HepG2 (cell line): Measurements from ENCODE around the gene CATSPERD. TPM values are rescaled to one million over a fixed set of nuclear protein-coding genes. Genes with fewer than 3 reads are reported as not detected.
A peak's percentile ranks its signal among the peaks of the same experiment; 100 is the strongest.

ENCODE experiments used
- AHDC1 ChIP-seq: sonication (generic); formaldehyde crosslinking; IDR thresholded peaks from 2 replicates; pipeline ENCODE4 v1.5.1; 2020; ENCODE audit warnings: mild to moderate bottlenecking, missing genetic modification reagents, borderline replicate concordance
- ATF5 ChIP-seq: sonication (generic); formaldehyde crosslinking; IDR thresholded peaks from 2 replicates; pipeline ENCODE4 v1.4.0; 2020; ENCODE audit warnings: mild to moderate bottlenecking, low read depth, missing genetic modification reagents
- CHD4 ChIP-seq: fragments of 200-600 bp; sonication (generic); IDR thresholded peaks from 2 replicates; pipeline ENCODE4 v1.7.0; 2017; ENCODE audit warnings: mild to moderate bottlenecking, low read length, borderline replicate concordance
- SIX1 ChIP-seq: sonication (generic); formaldehyde crosslinking; IDR thresholded peaks from 2 replicates; pipeline ENCODE4 v1.4.0; 2020; ENCODE audit warnings: missing genetic modification reagents, borderline replicate concordance
- SNAPC2 ChIP-seq: sonication (generic); formaldehyde crosslinking; IDR thresholded peaks from 2 replicates; pipeline ENCODE4 v1.8.1; 2022; ENCODE audit warnings: mild to moderate bottlenecking, missing genetic modification reagents
- SRF ChIP-seq: IDR thresholded peaks from 2 replicates; pipeline ENCODE4 v1.6.1; 2011; ENCODE audit warnings: mild to moderate bottlenecking, low read depth, low read length, moderate library complexity
- ZFYVE20 ChIP-seq: sonication (generic); formaldehyde crosslinking; IDR thresholded peaks from 2 replicates; pipeline ENCODE4 v1.8.0; 2023; ENCODE audit warnings: low read depth, mild to moderate bottlenecking, moderate library complexity, missing genetic modification reagents, borderline replicate concordance
- ZIK1 ChIP-seq: sonication (generic); formaldehyde crosslinking; IDR thresholded peaks from 2 replicates; pipeline ENCODE4 v1.5.0; 2020; ENCODE audit warnings: mild to moderate bottlenecking, low read depth, missing genetic modification reagents, borderline replicate concordance
- ZNF101 ChIP-seq: sonication (generic); formaldehyde crosslinking; IDR thresholded peaks from 2 replicates; pipeline ENCODE4 v1.4.0; 2020; ENCODE audit warnings: mild to moderate bottlenecking, low read depth, missing genetic modification reagents, borderline replicate concordance
- ZNF160 ChIP-seq: sonication (generic); formaldehyde crosslinking; IDR thresholded peaks from 2 replicates; pipeline ENCODE4 v1.8.0; 2022; ENCODE audit warnings: mild to moderate bottlenecking, inconsistent platforms, missing genetic modification reagents
- ZNF569 ChIP-seq: sonication (generic); formaldehyde crosslinking; IDR thresholded peaks from 2 replicates; pipeline ENCODE4 v1.5.0; 2020; ENCODE audit warnings: mild to moderate bottlenecking, missing genetic modification reagents, moderate library complexity, borderline replicate concordance
- ZNF747 ChIP-seq: sonication (generic); formaldehyde crosslinking; IDR thresholded peaks from 2 replicates; pipeline ENCODE4 v1.8.1; 2023; ENCODE audit warnings: missing genetic modification reagents, mild to moderate bottlenecking, borderline replicate concordance
- polyA plus RNA-seq, 8 experiments: library from polyadenylated mRNA; depleted of rRNA in 3 of 8; stranded (reverse) in 7 of 8; unstranded in 1 of 8; fragments of >200 nt; fragmentation: Illumina TruSeq in 4 of 8; extraction: Trizol in 4 of 8; gene quantifications; 2 replicates each; pipeline versions ENCODE4 v1.2.1 to v1.2.3, GENCODE V29; 2011 to 2016; ENCODE audit warnings: low read depth in 4 of 8, missing spikeins in 1 of 8, mixed read lengths in 1 of 8; ENCODE audit not compliant: insufficient read depth in 1 of 8
- total RNA-seq, 5 experiments: library from RNA; depleted of rRNA; stranded (reverse); fragments of >200 nt; fragmentation: Illumina TruSeq; extraction: Trizol; gene quantifications; 2 replicates each; pipeline ENCODE4 v1.2.3, GENCODE V29; 2016; ENCODE audit warnings: low read depth in 1 of 5
- TF ChIP-seq, protein P1 (sequence below): sonication (generic); formaldehyde crosslinking; IDR thresholded peaks from 2 replicates; pipeline ENCODE4 v1.8.0; 2022; ENCODE audit warnings: mild to moderate bottlenecking, missing genetic modification reagents; ENCODE audit not compliant: insufficient replicate concordance
- TF ChIP-seq, protein P2 (sequence below): sonication (generic); formaldehyde crosslinking; IDR thresholded peaks from 2 replicates; pipeline ENCODE4 v1.5.1; 2020; ENCODE audit warnings: missing genetic modification reagents, mild to moderate bottlenecking, borderline replicate concordance
- TF ChIP-seq, protein P3 (sequence below): sonication (generic); formaldehyde crosslinking; IDR thresholded peaks from 2 replicates; pipeline ENCODE4 v1.5.1; 2020; ENCODE audit warnings: missing genetic modification reagents, mild to moderate bottlenecking, borderline replicate concordance

CATSPERD gene
- total and polyA plus RNA-seq, 2 of the 13 experiments (the other 11 are each of a cell fraction or from before 2014, with no cell fraction given): 0.04 TPM; not detected in 1

DNA sequence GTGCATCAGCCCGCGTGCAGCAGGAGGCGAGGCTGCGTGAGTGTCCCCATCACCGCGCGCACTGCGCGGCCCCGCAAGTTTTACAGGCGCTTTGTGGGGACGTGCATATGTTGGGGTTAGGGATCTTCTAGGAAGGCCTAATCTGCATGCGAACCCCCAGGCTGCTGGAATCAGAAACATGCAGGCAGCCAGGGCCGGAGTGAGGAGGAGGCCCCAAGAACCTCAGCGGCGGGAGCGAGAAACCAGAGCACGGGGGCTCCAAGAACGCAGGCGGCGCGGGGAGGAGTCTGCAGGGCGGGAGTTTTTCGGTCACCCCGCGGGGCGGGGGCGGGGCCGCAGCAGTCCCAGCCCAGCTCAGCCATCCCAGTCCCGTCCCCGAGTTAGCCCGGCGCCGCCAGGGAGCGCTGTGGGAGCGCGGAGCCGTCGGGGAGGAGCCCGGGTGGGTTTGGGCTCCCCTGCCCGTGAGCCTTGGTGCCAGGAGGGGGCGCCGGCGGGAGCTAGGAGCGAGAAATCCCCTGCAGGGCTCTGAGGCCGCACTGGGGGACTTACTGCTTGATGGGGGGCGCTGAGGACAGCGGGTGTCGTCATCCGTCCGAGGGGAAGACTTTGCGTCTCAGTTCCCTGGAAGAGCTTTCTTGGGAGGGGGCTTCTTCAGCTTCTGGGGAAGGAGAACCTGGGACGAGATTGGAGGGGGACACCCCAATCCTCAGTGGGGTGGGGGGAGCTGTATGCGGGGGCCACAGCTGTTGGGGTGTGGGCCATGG lies 83.5 kb downstream of the CATSPERD start (continued):
- no peak for TF ChIP-seq ATF5 (CRISPR knock-in tag)
- no peak for TF ChIP-seq SIX1 (CRISPR knock-in tag)
- no peak for TF ChIP-seq ZFYVE20 (CRISPR knock-in tag)
- no peak for TF ChIP-seq ZNF569 (CRISPR knock-in tag)
- TF ChIP-seq SRF: no peak
- no peak for TF ChIP-seq CHD4
- peak; percentile 70; the same call in 1 of the 2 replicates for TF ChIP-seq ZNF160 (CRISPR knock-in tag)
- no peak for TF ChIP-seq ZNF101
- TF ChIP-seq, protein P1, sequence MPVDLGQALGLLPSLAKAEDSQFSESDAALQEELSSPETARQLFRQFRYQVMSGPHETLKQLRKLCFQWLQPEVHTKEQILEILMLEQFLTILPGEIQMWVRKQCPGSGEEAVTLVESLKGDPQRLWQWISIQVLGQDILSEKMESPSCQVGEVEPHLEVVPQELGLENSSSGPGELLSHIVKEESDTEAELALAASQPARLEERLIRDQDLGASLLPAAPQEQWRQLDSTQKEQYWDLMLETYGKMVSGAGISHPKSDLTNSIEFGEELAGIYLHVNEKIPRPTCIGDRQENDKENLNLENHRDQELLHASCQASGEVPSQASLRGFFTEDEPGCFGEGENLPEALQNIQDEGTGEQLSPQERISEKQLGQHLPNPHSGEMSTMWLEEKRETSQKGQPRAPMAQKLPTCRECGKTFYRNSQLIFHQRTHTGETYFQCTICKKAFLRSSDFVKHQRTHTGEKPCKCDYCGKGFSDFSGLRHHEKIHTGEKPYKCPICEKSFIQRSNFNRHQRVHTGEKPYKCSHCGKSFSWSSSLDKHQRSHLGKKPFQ: peak; percentile 75
- TF ChIP-seq ZNF747 (CRISPR knock-in tag): no peak
- TF ChIP-seq, protein P2, sequence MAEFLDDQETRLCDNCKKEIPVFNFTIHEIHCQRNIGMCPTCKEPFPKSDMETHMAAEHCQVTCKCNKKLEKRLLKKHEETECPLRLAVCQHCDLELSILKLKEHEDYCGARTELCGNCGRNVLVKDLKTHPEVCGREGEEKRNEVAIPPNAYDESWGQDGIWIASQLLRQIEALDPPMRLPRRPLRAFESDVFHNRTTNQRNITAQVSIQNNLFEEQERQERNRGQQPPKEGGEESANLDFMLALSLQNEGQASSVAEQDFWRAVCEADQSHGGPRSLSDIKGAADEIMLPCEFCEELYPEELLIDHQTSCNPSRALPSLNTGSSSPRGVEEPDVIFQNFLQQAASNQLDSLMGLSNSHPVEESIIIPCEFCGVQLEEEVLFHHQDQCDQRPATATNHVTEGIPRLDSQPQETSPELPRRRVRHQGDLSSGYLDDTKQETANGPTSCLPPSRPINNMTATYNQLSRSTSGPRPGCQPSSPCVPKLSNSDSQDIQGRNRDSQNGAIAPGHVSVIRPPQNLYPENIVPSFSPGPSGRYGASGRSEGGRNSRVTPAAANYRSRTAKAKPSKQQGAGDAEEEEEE: 0 out of 2 replicates have a peak, but pooled peaks have one; percentile 59
- TF ChIP-seq, protein P3, sequence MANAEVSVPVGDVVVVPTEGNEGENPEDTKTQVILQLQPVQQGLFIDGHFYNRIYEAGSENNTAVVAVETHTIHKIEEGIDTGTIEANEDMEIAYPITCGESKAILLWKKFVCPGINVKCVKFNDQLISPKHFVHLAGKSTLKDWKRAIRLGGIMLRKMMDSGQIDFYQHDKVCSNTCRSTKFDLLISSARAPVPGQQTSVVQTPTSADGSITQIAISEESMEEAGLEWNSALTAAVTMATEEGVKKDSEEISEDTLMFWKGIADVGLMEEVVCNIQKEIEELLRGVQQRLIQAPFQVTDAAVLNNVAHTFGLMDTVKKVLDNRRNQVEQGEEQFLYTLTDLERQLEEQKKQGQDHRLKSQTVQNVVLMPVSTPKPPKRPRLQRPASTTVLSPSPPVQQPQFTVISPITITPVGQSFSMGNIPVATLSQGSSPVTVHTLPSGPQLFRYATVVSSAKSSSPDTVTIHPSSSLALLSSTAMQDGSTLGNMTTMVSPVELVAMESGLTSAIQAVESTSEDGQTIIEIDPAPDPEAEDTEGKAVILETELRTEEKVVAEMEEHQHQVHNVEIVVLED (CRISPR knock-in tag): peak; percentile 44; the same call in 1 of the 2 replicates
- TF ChIP-seq AHDC1 (CRISPR knock-in tag): no peak
- no peak for TF ChIP-seq ZIK1 (CRISPR knock-in tag)
- peak; percentile 36; the same call in 1 of the 2 replicates for TF ChIP-seq SNAPC2 (CRISPR knock-in tag)
